ENCODE data around the gene FGR. TPM values are rescaled to one million over a fixed set of nuclear protein-coding genes. Genes with fewer than 3 reads are reported as not detected.

FGR gene
- total RNA-seq, 2 donors from 2014 or later, result 4.0 to 10.8 TPM

GRCh38 chr1:27567971-27568299 lies 67.0 kb downstream of the FGR start:
- WGBS, result 59% methylated on average over 8 of the region's 8 CpGs
- no peaks in the 10 kb centered on the region for H3K27me3 ChIP-seq (replicated peaks; ENCODE audit: insufficient read depth)
- peak overlapping the region; percentile 52 to 91 for H3K27ac ChIP-seq
- intact Hi-C loops (cut with DNase I), result loop anchor here (2.0 to 5.0 kb wide), 2 partner anchors 35 to 41 kb away; no protein-coding TSS in a partner anchor
- H3K36me3 ChIP-seq, result no peaks in the 10 kb centered on the region
- H3K4me3 ChIP-seq, result no peak overlapping the region
- no peak for DNase-seq (ENCODE audit: low spot score)
- no peaks in the 10 kb centered on the region for H3K9me3 ChIP-seq
- TF ChIP-seq POLR2A (IDR thresholded peaks at IDR 0.05), result no peak
- TF ChIP-seq, protein P1, sequence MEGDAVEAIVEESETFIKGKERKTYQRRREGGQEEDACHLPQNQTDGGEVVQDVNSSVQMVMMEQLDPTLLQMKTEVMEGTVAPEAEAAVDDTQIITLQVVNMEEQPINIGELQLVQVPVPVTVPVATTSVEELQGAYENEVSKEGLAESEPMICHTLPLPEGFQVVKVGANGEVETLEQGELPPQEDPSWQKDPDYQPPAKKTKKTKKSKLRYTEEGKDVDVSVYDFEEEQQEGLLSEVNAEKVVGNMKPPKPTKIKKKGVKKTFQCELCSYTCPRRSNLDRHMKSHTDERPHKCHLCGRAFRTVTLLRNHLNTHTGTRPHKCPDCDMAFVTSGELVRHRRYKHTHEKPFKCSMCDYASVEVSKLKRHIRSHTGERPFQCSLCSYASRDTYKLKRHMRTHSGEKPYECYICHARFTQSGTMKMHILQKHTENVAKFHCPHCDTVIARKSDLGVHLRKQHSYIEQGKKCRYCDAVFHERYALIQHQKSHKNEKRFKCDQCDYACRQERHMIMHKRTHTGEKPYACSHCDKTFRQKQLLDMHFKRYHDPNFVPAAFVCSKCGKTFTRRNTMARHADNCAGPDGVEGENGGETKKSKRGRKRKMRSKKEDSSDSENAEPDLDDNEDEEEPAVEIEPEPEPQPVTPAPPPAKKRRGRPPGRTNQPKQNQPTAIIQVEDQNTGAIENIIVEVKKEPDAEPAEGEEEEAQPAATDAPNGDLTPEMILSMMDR (IDR thresholded peaks at IDR 0.05), result no peak
- TF ChIP-seq POLR2AphosphoS5 (IDR thresholded peaks at IDR 0.05), result no peak
- peaks cover 43% of the 10 kb centered on the region for H3K4me1 ChIP-seq (replicated peaks)

DNA sequence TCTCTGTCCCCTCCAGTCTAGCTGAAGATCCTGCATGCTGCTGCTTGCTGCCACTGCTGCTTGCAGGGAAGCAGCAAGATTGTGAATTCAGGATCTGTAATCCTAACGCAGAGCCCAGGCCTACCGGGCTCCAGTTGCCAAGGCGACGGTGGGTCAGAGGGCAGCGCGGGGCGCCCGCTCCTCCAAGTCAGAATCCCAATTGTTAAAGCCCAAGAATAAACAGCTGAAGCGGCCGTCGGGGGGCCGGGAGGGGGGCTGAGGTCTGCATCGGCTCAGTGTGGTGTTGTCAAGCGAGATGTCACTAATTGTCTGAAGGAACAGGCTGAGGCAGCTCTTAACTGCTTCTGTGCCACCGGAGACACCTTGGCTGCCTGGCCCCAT lies 67.8 kb downstream of the FGR start:
- 56% methylated on average over 5 of the region's 15 CpGs for WGBS

DNA sequence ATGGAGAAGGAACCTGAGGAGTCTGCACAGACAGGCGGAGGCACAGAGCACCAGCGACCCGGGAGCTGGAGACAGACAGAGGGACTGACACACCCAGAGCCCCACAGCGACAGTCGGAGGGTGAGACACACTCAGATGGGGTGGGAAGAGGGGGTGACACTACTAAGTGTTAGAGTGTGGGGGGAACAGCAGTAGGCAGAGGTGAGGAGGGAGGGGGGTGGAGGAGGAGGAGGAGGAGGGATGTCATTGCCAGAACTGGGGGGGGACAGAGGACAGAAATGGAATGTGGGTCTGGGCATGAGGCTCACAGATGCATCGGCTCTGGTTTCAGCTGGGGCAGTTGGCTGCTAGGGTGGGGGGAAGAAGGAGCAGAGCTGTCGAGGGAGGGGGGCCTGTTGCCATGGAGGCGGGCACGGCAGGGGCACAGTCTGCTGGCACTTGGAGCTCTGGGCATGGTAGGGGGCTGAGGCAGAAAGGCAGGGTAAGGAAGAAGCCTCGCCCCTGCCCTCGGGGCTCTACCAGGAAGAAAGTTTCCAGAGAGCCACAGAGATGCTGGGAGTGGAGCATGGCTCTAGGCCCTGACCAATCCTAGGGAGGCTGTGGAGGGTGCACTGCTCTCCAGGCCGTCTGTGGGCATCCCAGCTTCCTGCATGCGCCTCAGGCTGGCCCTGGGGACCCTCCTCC lies 68.4 kb downstream of the FGR start:
- intact Hi-C loops (cut with DNase I), result loop anchor here (5.0 kb wide), 1 partner anchor 39 kb away; no protein-coding TSS in a partner anchor

More for the DNA sequence above, 67.8 kb downstream of the FGR start:
- H3K4me1 ChIP-seq (replicated peaks), result peaks cover 42% of the 10 kb centered on the region
- H3K36me3 ChIP-seq, result no peaks in the 10 kb centered on the region
- TF ChIP-seq, protein P1 (IDR thresholded peaks at IDR 0.05), result no peak
- TF ChIP-seq POLR2A (IDR thresholded peaks at IDR 0.05), result no peak
- no peak for TF ChIP-seq POLR2AphosphoS5 (IDR thresholded peaks at IDR 0.05)
- H3K27me3 ChIP-seq (replicated peaks; ENCODE audit: insufficient read depth), result no peaks in the 10 kb centered on the region
- no peak for DNase-seq (ENCODE audit: low spot score)
- H3K9me3 ChIP-seq, result no peaks in the 10 kb centered on the region
- H3K4me3 ChIP-seq, result no peak overlapping the region
- H3K27ac ChIP-seq, result peak overlapping the region in 1 of 2 donors; percentile 41
- intact Hi-C loops (cut with DNase I), result loop anchor here (5.0 kb wide), 1 partner anchor 40 kb away; no protein-coding TSS in a partner anchor

GRCh38 chr1:27564710-27565649 lies 70.0 kb downstream of the FGR start:
- WGBS, result 63% methylated on average over 26 of the region's 26 CpGs
- peak overlapping the region; percentile 48 to 51 for H3K27ac ChIP-seq
- peaks cover 26% of the 10 kb centered on the region for H3K4me1 ChIP-seq (replicated peaks)
- H3K27me3 ChIP-seq (replicated peaks; ENCODE audit: insufficient read depth), result no peaks in the 10 kb centered on the region
- H3K4me3 ChIP-seq, result no peak overlapping the region
- no peaks in the 10 kb centered on the region for H3K36me3 ChIP-seq
- no peaks in the 10 kb centered on the region for H3K9me3 ChIP-seq
- TF ChIP-seq, protein P1 (IDR thresholded peaks at IDR 0.05), result no peak
- no peak for TF ChIP-seq POLR2AphosphoS5 (IDR thresholded peaks at IDR 0.05)
- TF ChIP-seq POLR2A (IDR thresholded peaks at IDR 0.05), result no peak
- intact Hi-C loops (cut with DNase I), result loop anchor here (5.0 kb wide), 1 partner anchor 38 kb away; no protein-coding TSS in a partner anchor
- DNase-seq (ENCODE audit: low spot score), result no peak

More for the DNA sequence above, 68.4 kb downstream of the FGR start:
- peak overlapping the region in 1 of 2 donors; percentile 41 for H3K27ac ChIP-seq
- TF ChIP-seq POLR2A (IDR thresholded peaks at IDR 0.05) (no peak), POLR2AphosphoS5 (IDR thresholded peaks at IDR 0.05) (no peak)
- TF ChIP-seq, protein P1 (IDR thresholded peaks at IDR 0.05), result no peak
- H3K4me3 ChIP-seq, result no peak overlapping the region
- no peaks in the 10 kb centered on the region for H3K36me3 ChIP-seq
- peaks cover 37% of the 10 kb centered on the region for H3K4me1 ChIP-seq (replicated peaks)
- DNase-seq (ENCODE audit: low spot score), result no peak
- 35% methylated on average over 13 of the region's 13 CpGs for WGBS
- H3K27me3 ChIP-seq (replicated peaks; ENCODE audit: insufficient read depth), result no peaks in the 10 kb centered on the region
- H3K9me3 ChIP-seq, result no peaks in the 10 kb centered on the region
